Fibroblast of the aortic adventitia (primary cell): ENCODE measurements around the gene STXBP4. TPM values are rescaled to one million over a fixed set of nuclear protein-coding genes. Genes with fewer than 3 reads are reported as not detected.

Experiments
- DNase-seq: peaks from one replicate; pipeline ENCODE4 v3.0.0-alpha.2; 2010; ENCODE audit warnings: low read depth
- H3K4me3 ChIP-seq: 2 replicates; pipeline ENCODE4 v1.5.1; 2011; ENCODE audit warnings: low read depth, mild to moderate bottlenecking, control low read depth, low read length, moderate library complexity
- CTCF ChIP-seq: IDR thresholded peaks from 2 replicates; pipeline ENCODE4 v1.5.1; 2011; ENCODE audit warnings: mild to moderate bottlenecking, low read length, control low read depth, inconsistent platforms; ENCODE audit not compliant: insufficient read depth
- total RNA-seq: library from RNA; depleted of rRNA; stranded (reverse); fragments of >200 nt; gene quantifications from 2 replicates; pipeline ENCODE4 v1.2.3, GENCODE V29; 2012; ENCODE audit warnings: low replicate concordance

STXBP4 gene
- total RNA-seq, 1 donor: 32.0 TPM

GRCh38 chr17:55140809-55141208 lies 172.2 kb downstream of the STXBP4 start:
- H3K4me3 ChIP-seq: no peak overlapping the region
- no peak for TF ChIP-seq CTCF
- DNase-seq: no peak

- TF ChIP-seq CTCF: no peak
- no peak overlapping the region for H3K4me3 ChIP-seq
- DNase-seq: no peak
These were observed 176.0 kb downstream of the STXBP4 start for GRCh38 chr17:55144518-55144917.

GRCh38 chr17:55149485-55149884 lies 180.9 kb downstream of the STXBP4 start:
- no peak for DNase-seq
- TF ChIP-seq CTCF: no peak
- no peak overlapping the region for H3K4me3 ChIP-seq

GRCh38 chr17:55152236-55152635 lies 183.7 kb downstream of the STXBP4 start:
- peak; percentile 52 for DNase-seq
- TF ChIP-seq CTCF: no peak
- H3K4me3 ChIP-seq: no peak overlapping the region

- DNase-seq: no peak
- H3K4me3 ChIP-seq: no peak overlapping the region
- no peak for TF ChIP-seq CTCF
These were observed 185.5 kb downstream of the STXBP4 start for GRCh38 chr17:55154101-55154500.

- no peak overlapping the region for H3K4me3 ChIP-seq
- DNase-seq: no peak
- TF ChIP-seq CTCF: no peak
These were observed 187.4 kb downstream of the STXBP4 start for GRCh38 chr17:55155856-55156560.

- no peak overlapping the region for H3K4me3 ChIP-seq
- no peak for TF ChIP-seq CTCF
- DNase-seq: no peak
These were observed 188.6 kb downstream of the STXBP4 start for GRCh38 chr17:55157165-55157564.
